Panc1 (cell line): ENCODE measurements around the gene PRDX2. TPM values are rescaled to one million over a fixed set of nuclear protein-coding genes. Genes with fewer than 3 reads are reported as not detected.
"Not testable (repeated sequence)": the region's sequence is repeated elsewhere in the genome, so short reads cannot be mapped to it uniquely, and the experiment has no call there.

Experiments used
- ATAC-seq: fragments of 200-7000 bp; cut with Tn5 transposase; 2 replicates; pipeline ENCODE4 v1.9.1; 2020; ENCODE audit warnings: mild to moderate bottlenecking, moderate library complexity
- BruUV-seq: library from RNA; stranded (reverse); fragments of 400-500 nt; replicated peaks from 2 replicates; lab custom pipeline; 2021; lab: Mats Ljungman, UMichigan
- CTCF ChIA-PET: fragments of 300-600 bp; sonication (Branson Sonifier 250); formaldehyde crosslinking; loops from one replicate; lab custom pipeline; 2022; ENCODE audit warnings: antibody characterized with exemption; lab: Charles Lee
- POLR2A ChIA-PET: fragments of 300-600 bp; sonication (Branson Sonifier 250); formaldehyde crosslinking; loops from one replicate; lab custom pipeline; 2022; ENCODE audit warnings: antibody characterized with exemption; lab: Charles Lee
- DNase-seq: peaks from one replicate; pipeline ENCODE4 v3.0.0-alpha.2; 2010; ENCODE audit warnings: low read depth, low spot score
- H3K27ac ChIP-seq: 2 replicates; pipeline ENCODE4 v1.5.1; 2011; ENCODE audit warnings: mild to moderate bottlenecking, low read length, inconsistent platforms
- H3K27me3 ChIP-seq: fragments of 200-500 bp; sonication (Bioruptor generic); 2 replicates; pipeline ENCODE4 v1.6.0; 2014; ENCODE audit warnings: low read length, inconsistent platforms; ENCODE audit not compliant: control insufficient read depth, insufficient read depth
- H3K36me3 ChIP-seq: fragments of 200-500 bp; sonication (Bioruptor generic); 2 replicates; pipeline ENCODE4 v1.5.1; 2014; ENCODE audit warnings: inconsistent platforms, mild to moderate bottlenecking, low read length, moderate library complexity; ENCODE audit not compliant: control insufficient read depth, insufficient read depth
- H3K4me1 ChIP-seq: 2 replicates; pipeline ENCODE4 v1.5.1; 2011; ENCODE audit warnings: inconsistent platforms, mild to moderate bottlenecking, low read length, moderate library complexity; ENCODE audit not compliant: control insufficient read depth, insufficient read depth
- H3K4me3 ChIP-seq, 2 experiments: 2 replicates each; pipeline ENCODE4 v1.5.1; 2011 to 2012; ENCODE audit warnings: low read depth in 2 of 2, low read length in 2 of 2, mild to moderate bottlenecking in 2 of 2, inconsistent platforms in 1 of 2, moderate library complexity in 1 of 2
- H3K9me3 ChIP-seq: fragments of 200-500 bp; sonication (Bioruptor generic); 2 replicates; pipeline ENCODE4 v1.5.1; 2014; ENCODE audit warnings: low read depth, mild to moderate bottlenecking, inconsistent platforms, low read length, moderate library complexity; ENCODE audit not compliant: control insufficient read depth, insufficient read depth
- CTCF ChIP-seq: fragments of 450-650 bp; IDR thresholded peaks from 2 replicates; pipeline ENCODE4 v1.5.1; 2017; ENCODE audit warnings: mild to moderate bottlenecking
- POLR2AphosphoS5 ChIP-seq: IDR thresholded peaks from 2 replicates; pipeline ENCODE4 v1.6.1; 2012; ENCODE audit warnings: mild to moderate bottlenecking, low read depth, low read length, moderate library complexity
- SIN3A ChIP-seq: IDR thresholded peaks from 2 replicates; pipeline ENCODE4 v1.6.1; 2012; ENCODE audit warnings: low read depth, mild to moderate bottlenecking, low read length, moderate library complexity, borderline replicate concordance; ENCODE audit not compliant: insufficient read depth
- TCF7L2 ChIP-seq: IDR thresholded peaks from 2 replicates; pipeline ENCODE4 v1.6.1; 2011; ENCODE audit warnings: mild to moderate bottlenecking, low read depth, low read length, inconsistent platforms
- in situ Hi-C: cut with HindIII; loops from 2 replicates; pipeline ENCODE4 v1.10.0; 2016; ENCODE audit warnings: low sequenced_read_pairs, low pct_unique_long_range_greater_than_20kb
- intact Hi-C: fragments of 100-400 bp; cut with micrococcal nuclease; formaldehyde crosslinking; loops from one replicate; pipeline ENCODE4 v1.10.0; 2022; ENCODE audit not compliant: unreplicated experiment
- total RNA-seq: library from RNA; stranded (reverse); gene quantifications from one replicate; pipeline ENCODE4 v1.2.1, GENCODE V29; 2021; ENCODE audit not compliant: unreplicated experiment
- TF ChIP-seq, protein P1 (sequence below), 2 experiments: IDR thresholded peaks; 2 replicates each; pipeline ENCODE4 v1.6.1; 2011 to 2012; ENCODE audit warnings: low read depth in 2 of 2, control low read depth in 1 of 2, low read length in 1 of 2, mild to moderate bottlenecking in 1 of 2, moderate library complexity in 1 of 2; ENCODE audit not compliant: insufficient read depth in 1 of 2

PRDX2 gene
- total RNA-seq, 1 experiment from 2014 or later = 61.0 TPM

DNA sequence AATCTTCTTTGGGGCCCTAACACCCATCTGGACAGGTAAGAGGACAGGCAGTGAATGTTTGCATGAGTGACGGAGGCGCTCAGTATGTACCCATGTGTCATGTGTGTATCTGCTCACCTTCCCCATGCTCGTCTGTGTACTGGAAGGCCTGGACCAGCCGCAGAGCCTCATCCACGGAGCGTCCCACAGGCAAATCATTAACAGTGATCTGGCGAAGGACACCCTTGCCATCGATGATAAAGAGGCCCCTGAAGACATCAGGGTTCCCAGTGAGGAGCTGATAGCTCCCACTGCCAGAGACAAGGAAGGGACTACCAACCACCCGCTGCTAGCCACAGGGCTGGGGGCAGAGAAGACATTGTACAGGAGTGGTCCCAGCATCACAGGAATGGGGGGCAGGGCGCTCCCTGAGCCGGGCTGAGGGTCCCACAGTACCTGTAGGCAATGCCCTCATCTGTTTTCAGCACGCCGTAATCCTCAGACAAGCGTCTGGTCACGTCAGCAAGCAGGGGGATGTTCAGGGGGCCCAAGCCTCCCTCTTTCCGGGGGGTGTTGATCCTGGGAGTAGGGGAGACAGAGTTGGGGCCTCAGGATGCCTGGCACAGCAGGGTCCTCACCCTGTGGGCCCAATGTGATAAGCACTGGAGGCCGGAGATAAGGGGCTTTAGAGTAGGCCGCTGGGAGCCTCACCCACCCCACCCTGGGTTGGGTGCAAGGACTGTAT, 1.7 kb downstream of the PRDX2 start:
- Histone ChIP-seq H3K4me1 (peaks cover 11% of the 10 kb centered on the region), H3K9me3 (no peaks in the 10 kb centered on the region), H3K27me3 (no peaks in the 10 kb centered on the region), H3K4me3 (no peak overlapping the region), H3K27ac (no peak overlapping the region), H3K36me3 (peaks cover 4% of the 10 kb centered on the region; the same call in 1 of the 2 replicates)
- BruUV-seq = no TSS peak
- no peak for DNase-seq
- POLR2A ChIA-PET = no interaction called here
- CTCF ChIA-PET = interaction anchor here (0.5 to 0.7 kb wide), 5 partner anchors 40 to 747 kb away, joined by 3 read pairs; no protein-coding TSS in a partner anchor
- TF ChIP-seq TCF7L2 (no peak), POLR2AphosphoS5 (no peak), SIN3A (no peak), CTCF (no peak)
- TF ChIP-seq, protein P1, sequence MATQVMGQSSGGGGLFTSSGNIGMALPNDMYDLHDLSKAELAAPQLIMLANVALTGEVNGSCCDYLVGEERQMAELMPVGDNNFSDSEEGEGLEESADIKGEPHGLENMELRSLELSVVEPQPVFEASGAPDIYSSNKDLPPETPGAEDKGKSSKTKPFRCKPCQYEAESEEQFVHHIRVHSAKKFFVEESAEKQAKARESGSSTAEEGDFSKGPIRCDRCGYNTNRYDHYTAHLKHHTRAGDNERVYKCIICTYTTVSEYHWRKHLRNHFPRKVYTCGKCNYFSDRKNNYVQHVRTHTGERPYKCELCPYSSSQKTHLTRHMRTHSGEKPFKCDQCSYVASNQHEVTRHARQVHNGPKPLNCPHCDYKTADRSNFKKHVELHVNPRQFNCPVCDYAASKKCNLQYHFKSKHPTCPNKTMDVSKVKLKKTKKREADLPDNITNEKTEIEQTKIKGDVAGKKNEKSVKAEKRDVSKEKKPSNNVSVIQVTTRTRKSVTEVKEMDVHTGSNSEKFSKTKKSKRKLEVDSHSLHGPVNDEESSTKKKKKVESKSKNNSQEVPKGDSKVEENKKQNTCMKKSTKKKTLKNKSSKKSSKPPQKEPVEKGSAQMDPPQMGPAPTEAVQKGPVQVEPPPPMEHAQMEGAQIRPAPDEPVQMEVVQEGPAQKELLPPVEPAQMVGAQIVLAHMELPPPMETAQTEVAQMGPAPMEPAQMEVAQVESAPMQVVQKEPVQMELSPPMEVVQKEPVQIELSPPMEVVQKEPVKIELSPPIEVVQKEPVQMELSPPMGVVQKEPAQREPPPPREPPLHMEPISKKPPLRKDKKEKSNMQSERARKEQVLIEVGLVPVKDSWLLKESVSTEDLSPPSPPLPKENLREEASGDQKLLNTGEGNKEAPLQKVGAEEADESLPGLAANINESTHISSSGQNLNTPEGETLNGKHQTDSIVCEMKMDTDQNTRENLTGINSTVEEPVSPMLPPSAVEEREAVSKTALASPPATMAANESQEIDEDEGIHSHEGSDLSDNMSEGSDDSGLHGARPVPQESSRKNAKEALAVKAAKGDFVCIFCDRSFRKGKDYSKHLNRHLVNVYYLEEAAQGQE (IDR thresholded peaks at IDR 0.05; ENCODE audit: insufficient read depth in 1 of 2, low read depth in 2 of 2, low read length in 1 of 2) = no peak
- intact Hi-C loops (loop anchor here (5.0 kb wide), 1 partner anchor 38 kb away; no protein-coding TSS in a partner anchor), in situ Hi-C loops (no loop called here)
- no peak for ATAC-seq

GRCh38 chr19:12797607-12798006, 4.0 kb downstream of the PRDX2 start:
- H3K27ac ChIP-seq, in situ Hi-C loops, CTCF ChIA-PET, H3K9me3 ChIP-seq, DNase-seq, ATAC-seq, BruUV-seq, H3K36me3 ChIP-seq, H3K27me3 ChIP-seq, H3K4me3 ChIP-seq, POLR2A ChIA-PET: not testable (repeated sequence)
- intact Hi-C loops = loop anchor here (5.0 kb wide), 1 partner anchor 35 kb away; no protein-coding TSS in a partner anchor
- peaks cover 11% of the 10 kb centered on the region for H3K4me1 ChIP-seq

DNA sequence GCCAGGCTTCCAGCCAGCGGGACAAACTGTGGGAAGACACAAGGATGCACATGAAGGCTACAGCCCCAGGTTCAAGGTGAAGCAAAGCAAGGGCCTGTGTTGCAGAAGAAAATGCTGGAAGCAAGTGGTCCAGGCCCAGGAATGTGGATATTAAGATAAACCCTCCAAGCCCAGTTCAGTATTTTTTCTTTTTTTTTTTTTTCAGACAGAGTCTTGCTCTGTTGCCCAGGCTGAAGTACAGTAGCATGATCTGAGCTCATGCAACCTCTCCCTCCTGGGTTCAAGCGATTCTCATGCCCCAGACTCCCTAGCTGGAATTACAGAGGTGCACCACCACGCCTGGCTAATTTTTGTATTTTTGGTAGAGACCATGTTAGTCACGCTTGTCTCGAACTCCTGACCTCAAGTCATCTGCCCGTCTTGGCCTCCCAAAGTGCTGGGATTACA, 4.4 kb downstream of the PRDX2 start:
- POLR2A ChIA-PET = no interaction called here
- CTCF ChIA-PET = interaction anchor here (2.9 kb wide), 1 partner anchor 31 kb away, joined by 37 read pairs; no protein-coding TSS in a partner anchor

More for the DNA sequence above, 4.4 kb downstream of the PRDX2 start:
- H3K27me3 ChIP-seq = no peaks in the 10 kb centered on the region
- peaks cover 9% of the 10 kb centered on the region for H3K4me1 ChIP-seq
- in situ Hi-C loops (no loop called here), intact Hi-C loops (loop anchor here (5.0 kb wide), 1 partner anchor 35 kb away; no protein-coding TSS in a partner anchor)
- H3K4me3 ChIP-seq = no peak overlapping the region
- no peak overlapping the region for H3K27ac ChIP-seq
- peaks cover 6% of the 10 kb centered on the region for H3K36me3 ChIP-seq
- ATAC-seq (no peak), DNase-seq (no peak)
- no peak for TF ChIP-seq SIN3A
- TF ChIP-seq, protein P1 (IDR thresholded peaks at IDR 0.05; ENCODE audit: insufficient read depth in 1 of 2, low read depth in 2 of 2, low read length in 1 of 2) = no peak
- TF ChIP-seq CTCF = no peak
- no peak for TF ChIP-seq TCF7L2
- TF ChIP-seq POLR2AphosphoS5 = no peak
- no peaks in the 10 kb centered on the region for H3K9me3 ChIP-seq
- BruUV-seq = no TSS peak
